Liver (tissue), 9 donors: ENCODE measurements around the gene GPX7. TPM values are rescaled to one million over a fixed set of nuclear protein-coding genes. Genes with fewer than 3 reads are reported as not detected.

Experiments used
- DNase-seq: peaks from one replicate; pipeline ENCODE4 v3.0.0-alpha.2; 2017; ENCODE audit warnings: low spot score
- H3K27ac ChIP-seq, 2 donors: one replicate each; pipeline ENCODE4 v1.7.0; 2013; ENCODE audit warnings: inconsistent platforms in 2 of 2, low read length in 2 of 2, control low read depth in 1 of 2, low read depth in 1 of 2, mild to moderate bottlenecking in 1 of 2
- H3K27me3 ChIP-seq, 4 donors: one replicate each; pipeline versions ENCODE4 v1.6.1 to v1.7.0; 2013; ENCODE audit warnings: low read length in 3 of 4, inconsistent platforms in 1 of 4, mild to moderate bottlenecking in 1 of 4, moderate library complexity in 1 of 4; ENCODE audit not compliant: control insufficient read depth in 4 of 4, insufficient read depth in 4 of 4
- H3K36me3 ChIP-seq, 4 donors: one replicate each; pipeline versions ENCODE4 v1.6.1 to v1.7.0; 2013; ENCODE audit warnings: low read length in 3 of 4, mild to moderate bottlenecking in 3 of 4, low read depth in 1 of 4, moderate library complexity in 1 of 4; ENCODE audit not compliant: control insufficient read depth in 4 of 4, insufficient read depth in 3 of 4
- H3K4me1 ChIP-seq, 4 donors: one replicate each; pipeline versions ENCODE4 v1.6.1 to v1.7.0; 2013; ENCODE audit warnings: low read length in 3 of 4, mild to moderate bottlenecking in 3 of 4, moderate library complexity in 1 of 4; ENCODE audit not compliant: control insufficient read depth in 4 of 4, insufficient read depth in 4 of 4
- H3K4me3 ChIP-seq, 3 donors: one replicate each; pipeline versions ENCODE4 v1.6.1 to v1.7.0; 2013; ENCODE audit warnings: low read length in 3 of 3, control low read depth in 1 of 3, low read depth in 1 of 3, mild to moderate bottlenecking in 1 of 3
- H3K9ac ChIP-seq, 2 donors: one replicate each; pipeline ENCODE4 v1.7.0; 2013; ENCODE audit warnings: low read length in 2 of 2, mild to moderate bottlenecking in 2 of 2, moderate library complexity in 2 of 2, control low read depth in 1 of 2, low read depth in 1 of 2
- H3K9me3 ChIP-seq, 4 donors: one replicate each; pipeline versions ENCODE4 v1.6.1 to v1.7.0; 2013; ENCODE audit warnings: low read length in 3 of 4; ENCODE audit not compliant: control insufficient read depth in 4 of 4
- CTCF ChIP-seq: fragments of 150-350 bp; IDR thresholded peaks from 2 replicates; pipeline ENCODE4 v1.5.1; 2017; ENCODE audit warnings: improper control_type of control experiment, low read depth, low read length; ENCODE audit not compliant: missing input control
- EGR1 ChIP-seq, 2 donors: IDR thresholded peaks; 2 replicates each; pipeline ENCODE4 v1.6.1; 2016 to 2018; ENCODE audit warnings: antibody characterized with exemption in 2 of 2, low read depth in 2 of 2
- FOXA2 ChIP-seq: IDR thresholded peaks from 2 replicates; pipeline ENCODE4 v1.6.1; 2016; ENCODE audit warnings: antibody characterized with exemption
- GABPA ChIP-seq, 2 donors: IDR thresholded peaks in 1 of 2; conservative IDR thresholded peaks in 1 of 2; 2 replicates each; pipeline ENCODE4 v1.6.1; 2016; ENCODE audit warnings: antibody characterized with exemption in 2 of 2, mild to moderate bottlenecking in 1 of 2, moderate library complexity in 1 of 2
- HNF4A ChIP-seq, 2 donors: conservative IDR thresholded peaks; 2 replicates each; pipeline ENCODE4 v1.6.1; 2016; ENCODE audit warnings: antibody characterized with exemption in 2 of 2, mild to moderate bottlenecking in 2 of 2
- JUND ChIP-seq, 2 donors: IDR thresholded peaks; 2 replicates each; pipeline ENCODE4 v1.6.1; 2016; ENCODE audit warnings: antibody characterized with exemption in 2 of 2
- MAX ChIP-seq: IDR thresholded peaks from 2 replicates; pipeline ENCODE4 v1.6.1; 2016; ENCODE audit warnings: antibody characterized with exemption
- NR2F2 ChIP-seq: IDR thresholded peaks from 2 replicates; pipeline ENCODE4 v1.6.1; 2016; ENCODE audit warnings: antibody characterized with exemption
- RAD21 ChIP-seq, 2 donors: IDR thresholded peaks; 2 replicates each; pipeline ENCODE4 v1.6.1; 2016; ENCODE audit warnings: antibody characterized with exemption in 2 of 2, mild to moderate bottlenecking in 2 of 2
- RXRA ChIP-seq, 2 donors: IDR thresholded peaks; 2 replicates each; pipeline ENCODE4 v1.6.1; 2017 to 2018; ENCODE audit warnings: antibody characterized with exemption in 2 of 2, mild to moderate bottlenecking in 1 of 2
- TAF1 ChIP-seq: conservative IDR thresholded peaks from 2 replicates; pipeline ENCODE4 v1.6.1; 2016; ENCODE audit warnings: antibody characterized with exemption, mild to moderate bottlenecking
- YY1 ChIP-seq: IDR thresholded peaks from 2 replicates; pipeline ENCODE4 v1.6.1; 2016; ENCODE audit warnings: antibody characterized with exemption, mild to moderate bottlenecking
- WGBS: extraction: QIAGEN DNeasy Blood & Tissue Kit; methylation state at CpG from one replicate; pipeline ENCODE4 v1.1.7; 2013; 5-methylcytosine and 5-hydroxymethylcytosine counted together
- polyA plus RNA-seq, 2 donors: library from polyadenylated mRNA; stranded (reverse) in 1 of 2; unstranded in 1 of 2; fragments of 200-250 nt in 1 of 2; fragments of >200 nt in 1 of 2; fragmentation: Nextera tagmentation in 1 of 2; extraction: Ambion mirVana in 1 of 2; gene quantifications; one replicate each; pipeline versions ENCODE4 v1.2.1 to v1.2.3, GENCODE V29; 2013 to 2015
- total RNA-seq, 2 donors: library from RNA; depleted of rRNA; stranded (reverse); fragments of >200 nt; gene quantifications; one replicate each; pipeline ENCODE4 v1.2.3, GENCODE V29; 2014
- TF ChIP-seq, protein P1 (sequence below): IDR thresholded peaks from 2 replicates; pipeline ENCODE4 v1.6.1; 2016; ENCODE audit warnings: antibody characterized with exemption, mild to moderate bottlenecking
- TF ChIP-seq, protein P2 (sequence below): IDR thresholded peaks from 2 replicates; pipeline ENCODE4 v1.6.1; 2016; ENCODE audit warnings: antibody characterized with exemption
- TF ChIP-seq, protein P3 (sequence below): IDR thresholded peaks from 2 replicates; pipeline ENCODE4 v1.6.1; 2016; ENCODE audit warnings: antibody characterized with exemption
- donor health status: healthy.
- donor health status: healthy.
- donor health status: healthy.
- donor health status: healthy.
- donor health status: healthy.

Gene GPX7
- total and polyA plus RNA-seq, 4 donors: 3.9 to 33.0 (median 5.8) TPM

DNA sequence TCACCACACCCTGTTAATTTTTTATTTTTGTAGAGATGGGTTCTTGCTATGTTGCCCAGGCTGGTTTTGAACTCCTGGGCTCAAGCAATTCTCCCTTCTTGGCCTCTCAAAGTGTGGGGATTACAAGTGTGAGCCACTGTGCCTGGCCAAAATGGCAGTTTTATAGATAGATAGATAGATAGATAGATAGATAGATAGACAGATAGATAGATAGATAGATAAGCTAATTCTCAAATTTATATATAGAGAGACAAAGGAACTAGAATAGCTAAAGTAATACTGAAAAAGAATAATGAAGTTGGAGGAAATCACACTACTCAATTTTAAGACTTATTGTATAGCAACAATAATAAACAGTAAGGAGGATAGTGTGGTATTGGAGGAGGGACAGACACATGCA, 51.9 kb downstream of the GPX7 start:
- DNase-seq: no peak
- no peaks in the 10 kb centered on the region for H3K27me3 ChIP-seq
- H3K9me3 ChIP-seq: no peaks in the 10 kb centered on the region
- H3K4me3 ChIP-seq: no peak overlapping the region
- H3K36me3 ChIP-seq: no peaks in the 10 kb centered on the region
- TF ChIP-seq TAF1: no peak
- TF ChIP-seq HNF4A (conservative IDR thresholded peaks at IDR 0.05): no peak
- TF ChIP-seq RXRA (IDR thresholded peaks at IDR 0.05): no peak
- TF ChIP-seq CTCF: no peak
- no peak for TF ChIP-seq GABPA (IDR thresholded peaks at IDR 0.05 in 1 of 2, conservative IDR thresholded peaks at IDR 0.05 in 1 of 2)
- TF ChIP-seq, protein P1, sequence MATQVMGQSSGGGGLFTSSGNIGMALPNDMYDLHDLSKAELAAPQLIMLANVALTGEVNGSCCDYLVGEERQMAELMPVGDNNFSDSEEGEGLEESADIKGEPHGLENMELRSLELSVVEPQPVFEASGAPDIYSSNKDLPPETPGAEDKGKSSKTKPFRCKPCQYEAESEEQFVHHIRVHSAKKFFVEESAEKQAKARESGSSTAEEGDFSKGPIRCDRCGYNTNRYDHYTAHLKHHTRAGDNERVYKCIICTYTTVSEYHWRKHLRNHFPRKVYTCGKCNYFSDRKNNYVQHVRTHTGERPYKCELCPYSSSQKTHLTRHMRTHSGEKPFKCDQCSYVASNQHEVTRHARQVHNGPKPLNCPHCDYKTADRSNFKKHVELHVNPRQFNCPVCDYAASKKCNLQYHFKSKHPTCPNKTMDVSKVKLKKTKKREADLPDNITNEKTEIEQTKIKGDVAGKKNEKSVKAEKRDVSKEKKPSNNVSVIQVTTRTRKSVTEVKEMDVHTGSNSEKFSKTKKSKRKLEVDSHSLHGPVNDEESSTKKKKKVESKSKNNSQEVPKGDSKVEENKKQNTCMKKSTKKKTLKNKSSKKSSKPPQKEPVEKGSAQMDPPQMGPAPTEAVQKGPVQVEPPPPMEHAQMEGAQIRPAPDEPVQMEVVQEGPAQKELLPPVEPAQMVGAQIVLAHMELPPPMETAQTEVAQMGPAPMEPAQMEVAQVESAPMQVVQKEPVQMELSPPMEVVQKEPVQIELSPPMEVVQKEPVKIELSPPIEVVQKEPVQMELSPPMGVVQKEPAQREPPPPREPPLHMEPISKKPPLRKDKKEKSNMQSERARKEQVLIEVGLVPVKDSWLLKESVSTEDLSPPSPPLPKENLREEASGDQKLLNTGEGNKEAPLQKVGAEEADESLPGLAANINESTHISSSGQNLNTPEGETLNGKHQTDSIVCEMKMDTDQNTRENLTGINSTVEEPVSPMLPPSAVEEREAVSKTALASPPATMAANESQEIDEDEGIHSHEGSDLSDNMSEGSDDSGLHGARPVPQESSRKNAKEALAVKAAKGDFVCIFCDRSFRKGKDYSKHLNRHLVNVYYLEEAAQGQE: no peak
- no peak for TF ChIP-seq YY1
- no peak for TF ChIP-seq MAX
- TF ChIP-seq, protein P2, sequence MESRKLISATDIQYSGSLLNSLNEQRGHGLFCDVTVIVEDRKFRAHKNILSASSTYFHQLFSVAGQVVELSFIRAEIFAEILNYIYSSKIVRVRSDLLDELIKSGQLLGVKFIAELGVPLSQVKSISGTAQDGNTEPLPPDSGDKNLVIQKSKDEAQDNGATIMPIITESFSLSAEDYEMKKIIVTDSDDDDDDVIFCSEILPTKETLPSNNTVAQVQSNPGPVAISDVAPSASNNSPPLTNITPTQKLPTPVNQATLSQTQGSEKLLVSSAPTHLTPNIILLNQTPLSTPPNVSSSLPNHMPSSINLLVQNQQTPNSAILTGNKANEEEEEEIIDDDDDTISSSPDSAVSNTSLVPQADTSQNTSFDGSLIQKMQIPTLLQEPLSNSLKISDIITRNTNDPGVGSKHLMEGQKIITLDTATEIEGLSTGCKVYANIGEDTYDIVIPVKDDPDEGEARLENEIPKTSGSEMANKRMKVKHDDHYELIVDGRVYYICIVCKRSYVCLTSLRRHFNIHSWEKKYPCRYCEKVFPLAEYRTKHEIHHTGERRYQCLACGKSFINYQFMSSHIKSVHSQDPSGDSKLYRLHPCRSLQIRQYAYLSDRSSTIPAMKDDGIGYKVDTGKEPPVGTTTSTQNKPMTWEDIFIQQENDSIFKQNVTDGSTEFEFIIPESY: no peak
- no peak for TF ChIP-seq EGR1 (IDR thresholded peaks at IDR 0.05; ENCODE audit: low read depth in 2 of 2)
- TF ChIP-seq JUND (IDR thresholded peaks at IDR 0.05): no peak
- TF ChIP-seq RAD21 (IDR thresholded peaks at IDR 0.05): no peak
- no peak for TF ChIP-seq NR2F2
- TF ChIP-seq, protein P3, sequence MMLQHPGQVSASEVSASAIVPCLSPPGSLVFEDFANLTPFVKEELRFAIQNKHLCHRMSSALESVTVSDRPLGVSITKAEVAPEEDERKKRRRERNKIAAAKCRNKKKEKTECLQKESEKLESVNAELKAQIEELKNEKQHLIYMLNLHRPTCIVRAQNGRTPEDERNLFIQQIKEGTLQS: no peak
- TF ChIP-seq FOXA2: no peak
- H3K9ac ChIP-seq: no peak overlapping the region
- peaks cover 0 to 8% (median 2%) of the 10 kb centered on the region in 4 donors for H3K4me1 ChIP-seq
- H3K27ac ChIP-seq: no peak overlapping the region

DNA sequence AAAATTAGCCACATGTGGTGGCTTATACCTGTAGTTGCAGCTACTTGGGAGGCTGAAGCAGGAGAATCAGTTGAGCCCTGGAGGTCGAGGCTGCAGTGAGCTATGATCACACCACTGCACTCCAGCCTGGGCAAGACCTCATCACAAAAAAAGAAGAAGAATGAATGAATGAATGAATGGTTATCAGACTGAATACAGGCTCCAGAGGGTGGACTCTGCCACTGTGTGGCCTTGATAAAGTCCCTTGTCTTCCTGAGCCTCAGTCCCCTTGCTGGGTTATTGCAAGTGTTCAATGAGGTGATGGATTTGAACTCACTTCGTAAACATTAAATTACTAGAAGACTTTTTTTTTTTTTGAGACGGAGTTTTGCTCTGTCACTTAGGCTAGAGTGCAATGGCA, 55.5 kb downstream of the GPX7 start:
- H3K27me3 ChIP-seq: no peaks in the 10 kb centered on the region
- DNase-seq: no peak
- H3K27ac ChIP-seq: no peak overlapping the region
- WGBS: 95% methylated on average over 3 of the region's 3 CpGs
- H3K4me1 ChIP-seq: peaks cover 0 to 3% (median under 1%) of the 10 kb centered on the region in 4 donors
- H3K4me3 ChIP-seq: no peak overlapping the region
- H3K9ac ChIP-seq: no peak overlapping the region
- H3K36me3 ChIP-seq: no peaks in the 10 kb centered on the region
- no peaks in the 10 kb centered on the region for H3K9me3 ChIP-seq
- TF ChIP-seq, protein P3: no peak
- TF ChIP-seq CTCF (no peak), MAX (no peak), TAF1 (no peak), YY1 (no peak), RXRA (IDR thresholded peaks at IDR 0.05) (no peak), JUND (IDR thresholded peaks at IDR 0.05) (no peak), GABPA (IDR thresholded peaks at IDR 0.05 in 1 of 2, conservative IDR thresholded peaks at IDR 0.05 in 1 of 2) (no peak)
- TF ChIP-seq, protein P1: no peak
